ENCODE measurements around the gene AGBL4. TPM values are rescaled to one million over a fixed set of nuclear protein-coding genes. Genes with fewer than 3 reads are reported as not detected.
A peak's percentile ranks its signal among the peaks of the same experiment; 100 is the strongest.

AGBL4 gene
- total and polyA plus RNA-seq, 2 of the 13 experiments (the other 11 are each of a cell fraction or from before 2014, with no cell fraction given) = not detected

DNA sequence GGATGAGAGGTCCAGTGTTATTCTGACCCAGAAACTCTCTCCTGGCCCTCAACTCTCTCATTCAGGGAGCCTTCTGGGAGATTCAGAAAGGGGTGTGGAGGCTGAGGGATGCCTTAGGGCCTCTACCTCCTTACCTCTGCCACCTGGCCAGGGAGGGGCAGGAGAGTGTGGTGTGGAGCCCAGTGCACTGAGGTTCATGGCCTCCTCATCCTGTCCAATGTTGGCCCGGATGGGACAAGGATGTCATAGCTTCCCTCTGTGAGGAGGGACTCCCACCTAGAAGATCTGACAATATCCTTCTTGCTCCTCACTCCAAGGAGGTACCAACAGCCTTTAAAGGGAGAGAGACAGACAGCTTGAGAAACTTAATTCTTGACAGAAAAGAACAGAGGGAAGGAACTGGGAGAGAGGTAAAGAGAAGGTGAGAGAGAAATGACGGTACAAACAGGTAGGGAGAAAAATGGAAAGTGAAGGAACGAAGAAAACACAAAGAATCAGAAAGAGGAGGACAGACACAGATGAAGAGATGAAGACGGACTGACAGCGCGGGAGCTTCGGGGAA, 1247.8 kb downstream of the AGBL4 start:
- ChIA-PET CTCF (ENCODE audit: low intra/inter-chr PET ratio, low total read pairs) (no interaction called here), POLR2A (no interaction called here)
- Histone ChIP-seq H3K27ac (ENCODE audit: extremely low read length, insufficient read depth, low read length) (no peak overlapping the region), H3K36me3 (replicated peaks in 1 of 2; ENCODE audit: control insufficient read depth in 1 of 2, insufficient read depth in 2 of 2, low read length in 2 of 2) (no peaks in the 10 kb centered on the region), H3K79me2 (ENCODE audit: insufficient read depth, low read length) (no peaks in the 10 kb centered on the region), H3K9me3 (ENCODE audit: low read length) (no peaks in the 10 kb centered on the region), H3K4me2 (ENCODE audit: low read depth, low read length) (0 out of 2 replicates have a peak overlapping the region, but pooled peaks have one; percentile 23), H3K4me3 (replicated peaks in 1 of 3; ENCODE audit: insufficient read depth in 1 of 3, low read depth in 2 of 3, low read length in 3 of 3) (peak overlapping the region in 1 of 3 experiments; percentile 43; a peak in 1 of 6 replicates), H3K4me1 (ENCODE audit: insufficient read depth, low read length) (no peaks in the 10 kb centered on the region), H4K20me1 (ENCODE audit: insufficient read depth, low read length) (no peaks in the 10 kb centered on the region), H3K9ac (ENCODE audit: insufficient read depth, low read depth, low read length) (no peak overlapping the region), H2AFZ (ENCODE audit: low read length) (no peak overlapping the region), H3K27me3 (ENCODE audit: control insufficient read depth in 1 of 2, insufficient read depth in 2 of 2, low read length in 2 of 2) (peaks cover 1 to 12% of the 10 kb centered on the region in 2 experiments; a peak in 3 of 5 replicates)
- no peak for FAIRE-seq
- DNase-seq (ENCODE audit: low spot score) = no peak
- intact Hi-C loops (cut with micrococcal nuclease; ENCODE audit: unreplicated experiment) = no loop called here
- in situ Hi-C loops (cut with HindIII; ENCODE audit: extremely low pct_ligation_motif_present, low pct_unique_long_range_greater_than_20kb) = no loop called here
- 50% methylated on average over 6 of the region's 7 CpGs for WGBS (ENCODE audit: low lambda C conversion rate)
- no TSS peak for BruUV-seq (replicated peaks)
- ATAC-seq = no peak
- TF ChIP-seq, protein P1, sequence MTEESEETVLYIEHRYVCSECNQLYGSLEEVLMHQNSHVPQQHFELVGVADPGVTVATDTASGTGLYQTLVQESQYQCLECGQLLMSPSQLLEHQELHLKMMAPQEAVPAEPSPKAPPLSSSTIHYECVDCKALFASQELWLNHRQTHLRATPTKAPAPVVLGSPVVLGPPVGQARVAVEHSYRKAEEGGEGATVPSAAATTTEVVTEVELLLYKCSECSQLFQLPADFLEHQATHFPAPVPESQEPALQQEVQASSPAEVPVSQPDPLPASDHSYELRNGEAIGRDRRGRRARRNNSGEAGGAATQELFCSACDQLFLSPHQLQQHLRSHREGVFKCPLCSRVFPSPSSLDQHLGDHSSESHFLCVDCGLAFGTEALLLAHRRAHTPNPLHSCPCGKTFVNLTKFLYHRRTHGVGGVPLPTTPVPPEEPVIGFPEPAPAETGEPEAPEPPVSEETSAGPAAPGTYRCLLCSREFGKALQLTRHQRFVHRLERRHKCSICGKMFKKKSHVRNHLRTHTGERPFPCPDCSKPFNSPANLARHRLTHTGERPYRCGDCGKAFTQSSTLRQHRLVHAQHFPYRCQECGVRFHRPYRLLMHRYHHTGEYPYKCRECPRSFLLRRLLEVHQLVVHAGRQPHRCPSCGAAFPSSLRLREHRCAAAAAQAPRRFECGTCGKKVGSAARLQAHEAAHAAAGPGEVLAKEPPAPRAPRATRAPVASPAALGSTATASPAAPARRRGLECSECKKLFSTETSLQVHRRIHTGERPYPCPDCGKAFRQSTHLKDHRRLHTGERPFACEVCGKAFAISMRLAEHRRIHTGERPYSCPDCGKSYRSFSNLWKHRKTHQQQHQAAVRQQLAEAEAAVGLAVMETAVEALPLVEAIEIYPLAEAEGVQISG (CRISPR knock-in tag; IDR thresholded peaks at IDR 0.05) = no peak
- TF ChIP-seq CAMTA2 (CRISPR knock-in tag; IDR thresholded peaks at IDR 0.05; ENCODE audit: borderline replicate concordance) = no peak
- no peak for TF ChIP-seq ZNF562 (CRISPR knock-in tag; IDR thresholded peaks at IDR 0.05; ENCODE audit: borderline replicate concordance)
- no peak for TF ChIP-seq ZFP1 (CRISPR knock-in tag; IDR thresholded peaks at IDR 0.05)
- TF ChIP-seq, protein P2, sequence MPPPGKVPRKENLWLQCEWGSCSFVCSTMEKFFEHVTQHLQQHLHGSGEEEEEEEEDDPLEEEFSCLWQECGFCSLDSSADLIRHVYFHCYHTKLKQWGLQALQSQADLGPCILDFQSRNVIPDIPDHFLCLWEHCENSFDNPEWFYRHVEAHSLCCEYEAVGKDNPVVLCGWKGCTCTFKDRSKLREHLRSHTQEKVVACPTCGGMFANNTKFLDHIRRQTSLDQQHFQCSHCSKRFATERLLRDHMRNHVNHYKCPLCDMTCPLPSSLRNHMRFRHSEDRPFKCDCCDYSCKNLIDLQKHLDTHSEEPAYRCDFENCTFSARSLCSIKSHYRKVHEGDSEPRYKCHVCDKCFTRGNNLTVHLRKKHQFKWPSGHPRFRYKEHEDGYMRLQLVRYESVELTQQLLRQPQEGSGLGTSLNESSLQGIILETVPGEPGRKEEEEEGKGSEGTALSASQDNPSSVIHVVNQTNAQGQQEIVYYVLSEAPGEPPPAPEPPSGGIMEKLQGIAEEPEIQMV (CRISPR knock-in tag; IDR thresholded peaks at IDR 0.05; ENCODE audit: low read depth) = no peak
- TF ChIP-seq, protein P3, sequence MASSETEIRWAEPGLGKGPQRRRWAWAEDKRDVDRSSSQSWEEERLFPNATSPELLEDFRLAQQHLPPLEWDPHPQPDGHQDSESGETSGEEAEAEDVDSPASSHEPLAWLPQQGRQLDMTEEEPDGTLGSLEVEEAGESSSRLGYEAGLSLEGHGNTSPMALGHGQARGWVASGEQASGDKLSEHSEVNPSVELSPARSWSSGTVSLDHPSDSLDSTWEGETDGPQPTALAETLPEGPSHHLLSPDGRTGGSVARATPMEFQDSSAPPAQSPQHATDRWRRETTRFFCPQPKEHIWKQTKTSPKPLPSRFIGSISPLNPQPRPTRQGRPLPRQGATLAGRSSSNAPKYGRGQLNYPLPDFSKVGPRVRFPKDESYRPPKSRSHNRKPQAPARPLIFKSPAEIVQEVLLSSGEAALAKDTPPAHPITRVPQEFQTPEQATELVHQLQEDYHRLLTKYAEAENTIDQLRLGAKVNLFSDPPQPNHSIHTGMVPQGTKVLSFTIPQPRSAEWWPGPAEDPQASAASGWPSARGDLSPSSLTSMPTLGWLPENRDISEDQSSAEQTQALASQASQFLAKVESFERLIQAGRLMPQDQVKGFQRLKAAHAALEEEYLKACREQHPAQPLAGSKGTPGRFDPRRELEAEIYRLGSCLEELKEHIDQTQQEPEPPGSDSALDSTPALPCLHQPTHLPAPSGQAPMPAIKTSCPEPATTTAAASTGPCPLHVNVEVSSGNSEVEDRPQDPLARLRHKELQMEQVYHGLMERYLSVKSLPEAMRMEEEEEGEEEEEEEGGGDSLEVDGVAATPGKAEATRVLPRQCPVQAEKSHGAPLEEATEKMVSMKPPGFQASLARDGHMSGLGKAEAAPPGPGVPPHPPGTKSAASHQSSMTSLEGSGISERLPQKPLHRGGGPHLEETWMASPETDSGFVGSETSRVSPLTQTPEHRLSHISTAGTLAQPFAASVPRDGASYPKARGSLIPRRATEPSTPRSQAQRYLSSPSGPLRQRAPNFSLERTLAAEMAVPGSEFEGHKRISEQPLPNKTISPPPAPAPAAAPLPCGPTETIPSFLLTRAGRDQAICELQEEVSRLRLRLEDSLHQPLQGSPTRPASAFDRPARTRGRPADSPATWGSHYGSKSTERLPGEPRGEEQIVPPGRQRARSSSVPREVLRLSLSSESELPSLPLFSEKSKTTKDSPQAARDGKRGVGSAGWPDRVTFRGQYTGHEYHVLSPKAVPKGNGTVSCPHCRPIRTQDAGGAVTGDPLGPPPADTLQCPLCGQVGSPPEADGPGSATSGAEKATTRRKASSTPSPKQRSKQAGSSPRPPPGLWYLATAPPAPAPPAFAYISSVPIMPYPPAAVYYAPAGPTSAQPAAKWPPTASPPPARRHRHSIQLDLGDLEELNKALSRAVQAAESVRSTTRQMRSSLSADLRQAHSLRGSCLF (CRISPR knock-in tag; IDR thresholded peaks at IDR 0.05; ENCODE audit: borderline replicate concordance) = no peak
- no peak for TF ChIP-seq DMAP1 (CRISPR knock-in tag; IDR thresholded peaks at IDR 0.05)
